Brain microvascular endothelial cell (primary cell): ENCODE data around the gene TMEM225B.
A peak's percentile ranks its signal among the peaks of the same experiment; 100 is the strongest.
"Not testable (repeated sequence)": the region's sequence is repeated elsewhere in the genome, so short reads cannot be mapped to it uniquely, and the experiment has no call there.

Source experiments
- DNase-seq: peaks from one replicate; pipeline ENCODE4 v3.0.0-alpha.2; 2020
- H3K27ac ChIP-seq: fragments of 250-450 bp; sonication (Bioruptor Pico); 2 replicates; pipeline ENCODE4 v1.5.1; 2020; ENCODE audit warnings: mild to moderate bottlenecking, moderate library complexity
- H3K27me3 ChIP-seq: fragments of 250-450 bp; sonication (Bioruptor Pico); replicated peaks from 2 replicates; pipeline ENCODE4 v1.5.1; 2020; ENCODE audit warnings: mild to moderate bottlenecking
- H3K36me3 ChIP-seq: fragments of 250-450 bp; sonication (Bioruptor Pico); replicated peaks from 2 replicates; pipeline ENCODE4 v1.5.1; 2020; ENCODE audit warnings: mild to moderate bottlenecking
- H3K4me3 ChIP-seq: 2 replicates; pipeline ENCODE4 v1.5.1; 2011; ENCODE audit warnings: low read depth, mild to moderate bottlenecking, control low read depth, low read length, moderate library complexity
- CTCF ChIP-seq: IDR thresholded peaks from 2 replicates; pipeline ENCODE4 v1.5.1; 2011; ENCODE audit warnings: low read depth, mild to moderate bottlenecking, moderate library complexity, low read length, control low read depth, inconsistent platforms; ENCODE audit errors: missing control alignments
- in situ Hi-C: cut with HindIII; loops from 2 replicates; pipeline ENCODE4 v1.10.0; 2017; ENCODE audit warnings: low sequenced_read_pairs, low pct_ligation_motif_present

The TMEM225B gene

GRCh38 chr7:99627513-99627912, 29.4 kb downstream of the TMEM225B start:
- in situ Hi-C loops: no loop called here
- TF ChIP-seq CTCF: no peak
- H3K4me3 ChIP-seq: no peak overlapping the region

GRCh38 chr7:99628471-99629465, 30.7 kb downstream of the TMEM225B start:
- H3K27ac ChIP-seq: no peak overlapping the region
- H3K4me3 ChIP-seq: no peak overlapping the region
- in situ Hi-C loops: no loop called here
- no peak for DNase-seq
- no peaks in the 10 kb centered on the region for H3K27me3 ChIP-seq
- TF ChIP-seq CTCF: no peak
- peaks cover 59% of the 10 kb centered on the region for H3K36me3 ChIP-seq

More at GRCh38 chr7:99627513-99627912, 29.4 kb downstream of the TMEM225B start:
- Histone ChIP-seq H3K36me3 (peaks cover 71% of the 10 kb centered on the region), H3K27ac (no peak overlapping the region), H3K27me3 (no peaks in the 10 kb centered on the region)
- DNase-seq: no peak

GRCh38 chr7:99629643-99630042, 31.6 kb downstream of the TMEM225B start:
- in situ Hi-C loops: no loop called here
- H3K27me3 ChIP-seq: no peaks in the 10 kb centered on the region
- H3K36me3 ChIP-seq: peaks cover 51% of the 10 kb centered on the region
- TF ChIP-seq CTCF: no peak
- H3K4me3 ChIP-seq: no peak overlapping the region
- no peak for DNase-seq
- no peak overlapping the region for H3K27ac ChIP-seq

- in situ Hi-C loops: no loop called here
- DNase-seq: peak; percentile 14
- Histone ChIP-seq H3K36me3 (peaks cover 34% of the 10 kb centered on the region), H3K27ac (no peak overlapping the region), H3K4me3 (no peak overlapping the region), H3K27me3 (no peaks in the 10 kb centered on the region)
- TF ChIP-seq CTCF: peak; percentile 51
Observed at GRCh38 chr7:99631295-99632109, 33.4 kb downstream of the TMEM225B start.

GRCh38 chr7:99637414-99637813, 39.3 kb downstream of the TMEM225B start:
- in situ Hi-C loops, DNase-seq: not testable (repeated sequence)

GRCh38 chr7:99638731-99639130, 40.7 kb downstream of the TMEM225B start:
- Histone ChIP-seq H3K36me3 (no peaks in the 10 kb centered on the region), H3K27me3 (no peaks in the 10 kb centered on the region), H3K4me3 (no peak overlapping the region), H3K27ac (no peak overlapping the region)
- TF ChIP-seq CTCF: no peak
- in situ Hi-C loops: no loop called here
- DNase-seq: no peak

More at GRCh38 chr7:99637414-99637813, 39.3 kb downstream of the TMEM225B start:
- H3K27me3 ChIP-seq, H3K36me3 ChIP-seq, H3K27ac ChIP-seq, H3K4me3 ChIP-seq: not testable (repeated sequence)
